ENCODE data around the gene CCR4. TPM values are rescaled to one million over a fixed set of nuclear protein-coding genes. Genes with fewer than 3 reads are reported as not detected.
"Not testable (repeated sequence)": the region's sequence is repeated elsewhere in the genome, so short reads cannot be mapped to it uniquely, and the experiment has no call there.

Gene CCR4
- total RNA-seq, 1 experiment from 2014 or later, result not detected

GRCh38 chr3:32937331-32937730, 14.1 kb upstream of the CCR4 start:
- DNase-seq (ENCODE audit: unreplicated experiment), result no peak
- intact Hi-C loops (cut with micrococcal nuclease), result no loop called here
- BruUV-seq (replicated peaks), result no TSS peak
- no peaks in the 10 kb centered on the region for H3K9me3 Mint-ChIP-seq (ENCODE audit: unreplicated experiment)
- no peak overlapping the region for H3K4me3 Mint-ChIP-seq (ENCODE audit: unreplicated experiment)
- H3K27ac Mint-ChIP-seq (ENCODE audit: low read depth, unreplicated experiment), result no peak overlapping the region
- no peak for TF ChIP-seq CTCF (IDR thresholded peaks at IDR 0.05; ENCODE audit: unreplicated experiment)
- H3K27me3 Mint-ChIP-seq (ENCODE audit: insufficient read depth, unreplicated experiment), result no peaks in the 10 kb centered on the region
- ChIA-PET CTCF (interaction anchor here (0.6 to 1.2 kb wide), 2 partner anchors 12 to 91 kb away, joined by 3 to 5 read pairs; no protein-coding TSS in a partner anchor), POLR2A (no interaction called here)
- H3K36me3 Mint-ChIP-seq (ENCODE audit: insufficient read depth, unreplicated experiment), result no peaks in the 10 kb centered on the region
- no peaks in the 10 kb centered on the region for H3K4me1 Mint-ChIP-seq (ENCODE audit: insufficient read depth, unreplicated experiment)

- POLR2A ChIA-PET, result not testable (repeated sequence)
Measured at GRCh38 chr3:32939531-32940284, 11.7 kb upstream of the CCR4 start.

GRCh38 chr3:32940726-32941125, 10.7 kb upstream of the CCR4 start:
- CTCF ChIA-PET, result interaction anchor here (0.6 to 1.7 kb wide), 4 partner anchors 55 to 431 kb away, joined by 4 to 8 read pairs (median 4); no protein-coding TSS in a partner anchor
- intact Hi-C loops (cut with micrococcal nuclease), result no loop called here

More at GRCh38 chr3:32939531-32940284, 11.7 kb upstream of the CCR4 start:
- H3K27ac Mint-ChIP-seq (ENCODE audit: low read depth, unreplicated experiment); H3K9me3 Mint-ChIP-seq (ENCODE audit: unreplicated experiment); H3K4me1 Mint-ChIP-seq (ENCODE audit: insufficient read depth, unreplicated experiment); H3K4me3 Mint-ChIP-seq (ENCODE audit: unreplicated experiment); H3K36me3 Mint-ChIP-seq (ENCODE audit: insufficient read depth, unreplicated experiment); BruUV-seq (replicated peaks); H3K27me3 Mint-ChIP-seq (ENCODE audit: insufficient read depth, unreplicated experiment); DNase-seq (ENCODE audit: unreplicated experiment); intact Hi-C loops (cut with micrococcal nuclease): not testable (repeated sequence)
- CTCF ChIA-PET, result interaction anchor here (0.7 to 1.7 kb wide), 4 partner anchors 23 to 206 kb away, joined by 4 to 8 read pairs (median 4); no protein-coding TSS in a partner anchor

GRCh38 chr3:32945136-32945535, 6.3 kb upstream of the CCR4 start:
- no peak for TF ChIP-seq CTCF (IDR thresholded peaks at IDR 0.05; ENCODE audit: unreplicated experiment)
- H3K27ac Mint-ChIP-seq (ENCODE audit: low read depth, unreplicated experiment), result no peak overlapping the region
- H3K27me3 Mint-ChIP-seq (ENCODE audit: insufficient read depth, unreplicated experiment), result no peaks in the 10 kb centered on the region
- peak; percentile 69 for DNase-seq (ENCODE audit: unreplicated experiment)
- intact Hi-C loops (cut with micrococcal nuclease), result no loop called here
- CTCF ChIA-PET, result no interaction called here
- no peaks in the 10 kb centered on the region for H3K4me1 Mint-ChIP-seq (ENCODE audit: insufficient read depth, unreplicated experiment)
- no peaks in the 10 kb centered on the region for H3K36me3 Mint-ChIP-seq (ENCODE audit: insufficient read depth, unreplicated experiment)
- no peak overlapping the region for H3K4me3 Mint-ChIP-seq (ENCODE audit: unreplicated experiment)
- BruUV-seq (replicated peaks), result no TSS peak
- POLR2A ChIA-PET, result no interaction called here
- H3K9me3 Mint-ChIP-seq (ENCODE audit: unreplicated experiment), result no peaks in the 10 kb centered on the region

More at GRCh38 chr3:32940726-32941125, 10.7 kb upstream of the CCR4 start:
- H3K27me3 Mint-ChIP-seq (ENCODE audit: insufficient read depth, unreplicated experiment), result no peaks in the 10 kb centered on the region
- no peak overlapping the region for H3K27ac Mint-ChIP-seq (ENCODE audit: low read depth, unreplicated experiment)
- no peaks in the 10 kb centered on the region for H3K9me3 Mint-ChIP-seq (ENCODE audit: unreplicated experiment)
- DNase-seq (ENCODE audit: unreplicated experiment), result no peak
- POLR2A ChIA-PET, result no interaction called here
- H3K4me3 Mint-ChIP-seq (ENCODE audit: unreplicated experiment), result no peak overlapping the region
- no peaks in the 10 kb centered on the region for H3K36me3 Mint-ChIP-seq (ENCODE audit: insufficient read depth, unreplicated experiment)
- TF ChIP-seq CTCF (IDR thresholded peaks at IDR 0.05; ENCODE audit: unreplicated experiment), result no peak
- no TSS peak for BruUV-seq (replicated peaks)
- no peaks in the 10 kb centered on the region for H3K4me1 Mint-ChIP-seq (ENCODE audit: insufficient read depth, unreplicated experiment)

- DNase-seq (ENCODE audit: unreplicated experiment); H3K27me3 Mint-ChIP-seq (ENCODE audit: insufficient read depth, unreplicated experiment); BruUV-seq (replicated peaks); H3K27ac Mint-ChIP-seq (ENCODE audit: low read depth, unreplicated experiment); intact Hi-C loops (cut with micrococcal nuclease); POLR2A ChIA-PET; H3K4me1 Mint-ChIP-seq (ENCODE audit: insufficient read depth, unreplicated experiment); H3K36me3 Mint-ChIP-seq (ENCODE audit: insufficient read depth, unreplicated experiment); H3K4me3 Mint-ChIP-seq (ENCODE audit: unreplicated experiment); CTCF ChIA-PET; H3K9me3 Mint-ChIP-seq (ENCODE audit: unreplicated experiment): not testable (repeated sequence)
Measured at GRCh38 chr3:32945598-32945997, 5.8 kb upstream of the CCR4 start.

Data from MCF 10A (cell line).